GM12892 (cell line): ENCODE results near the gene TUB.

Experiments used
- POLR2A ChIP-seq: IDR thresholded peaks from 2 replicates; pipeline ENCODE4 v1.6.1; 2011; ENCODE audit warnings: low read depth, low read length, control low read depth
- POLR2AphosphoS5 ChIP-seq: IDR thresholded peaks from 2 replicates; pipeline ENCODE4 v1.6.1; 2011; ENCODE audit warnings: low read depth, low read length, control low read depth

GRCh38 chr11:8034604-8035190, 46.3 kb upstream of the TUB start:
- TF ChIP-seq POLR2AphosphoS5 = no peak
- no peak for TF ChIP-seq POLR2A
